Left lung (tissue), 10 donors: ENCODE data around the gene ZNF827. TPM values are rescaled to one million over a fixed set of nuclear protein-coding genes. Genes with fewer than 3 reads are reported as not detected.
A peak's percentile ranks its signal among the peaks of the same experiment; 100 is the strongest.

ENCODE experiments used
- ATAC-seq: fragments of 200-7000 bp; cut with Tn5 transposase; one replicate; pipeline ENCODE4 v1.9.1; 2020; ENCODE audit warnings: moderate library complexity
- DNase-seq, 4 donors: peaks; one replicate each; pipeline ENCODE4 v3.0.0-alpha.2; 2013 to 2020
- H3K27ac ChIP-seq, 2 donors: fragments of 200-600 bp; sonication (generic) in 1 of 2; one replicate each; pipeline versions ENCODE4 v1.5.0 to v1.8.0; 2020 to 2021
- H3K27me3 ChIP-seq, 2 donors: fragments of 200-600 bp; sonication (generic) in 1 of 2; one replicate each; pipeline versions ENCODE4 v1.5.0 to v1.8.0; 2020 to 2021
- H3K36me3 ChIP-seq, 2 donors: fragments of 200-600 bp; sonication (generic) in 1 of 2; one replicate each; pipeline versions ENCODE4 v1.5.0 to v1.8.0; 2020 to 2021
- H3K4me1 ChIP-seq, 2 donors: fragments of 200-600 bp; one replicate each; pipeline ENCODE4 v1.8.0; 2021
- H3K4me3 ChIP-seq, 2 donors: fragments of 200-600 bp; sonication (generic) in 1 of 2; one replicate each; pipeline versions ENCODE4 v1.5.0 to v1.8.0; 2020 to 2021; ENCODE audit warnings: mild to moderate bottlenecking in 1 of 2
- H3K9me3 ChIP-seq, 2 donors: fragments of 200-600 bp; sonication (generic) in 1 of 2; one replicate each; pipeline versions ENCODE4 v1.5.0 to v1.8.0; 2020 to 2021
- CTCF ChIP-seq, 2 donors: fragments of 200-600 bp; sonication (generic) in 1 of 2; IDR thresholded peaks; one replicate each; pipeline versions ENCODE4 v1.5.0 to v1.8.0; 2021; ENCODE audit warnings: antibody characterized with exemption in 2 of 2
- intact Hi-C, 2 donors: fragments of 100-400 bp; cut with DNase I; formaldehyde crosslinking; loops; one replicate each; pipeline versions ENCODE4 v1.11.2 to v1.14.2; 2022
- polyA plus RNA-seq, 6 donors: library from polyadenylated mRNA; unstranded; fragments of 120-200 nt; gene quantifications; one replicate each; pipeline ENCODE4 v1.2.1, GENCODE V29; 2013; ENCODE audit not compliant: insufficient read length in 6 of 6
- total RNA-seq, 2 donors: library from RNA; stranded (reverse); fragmentation: NEBNext Ultra II Directional; extraction: Animal tissue kit (Norgen Biotek cat#: 25700); gene quantifications; one replicate each; pipeline ENCODE4 v1.2.1, GENCODE V29; 2021
- donor health status: DM: no; HTN: yes; CAD: no.
- donor health status: DM: no; HTN: no; CAD: no.

Gene ZNF827
- total and polyA plus RNA-seq, 8 donors: 9.2 to 35.7 (median 32.7) TPM

- Histone ChIP-seq H3K27me3 (no peaks in the 10 kb centered on the region), H3K4me1 (peaks cover 0 to 11% of the 10 kb centered on the region in 2 donors), H3K4me3 (no peak overlapping the region), H3K27ac (no peak overlapping the region), H3K36me3 (no peaks in the 10 kb centered on the region), H3K9me3 (no peaks in the 10 kb centered on the region)
- TF ChIP-seq CTCF (IDR thresholded peaks at IDR 0.05): no peak
- peak; percentile 48 for ATAC-seq
- no peak for DNase-seq
- intact Hi-C loops: no loop called here
Measured at GRCh38 chr4:145830699-145831098, 107.9 kb downstream of the ZNF827 start.

- H3K36me3 ChIP-seq: peaks cover 0 to 4% of the 10 kb centered on the region in 2 donors
- H3K9me3 ChIP-seq: no peaks in the 10 kb centered on the region
- H3K27ac ChIP-seq: no peak overlapping the region
- intact Hi-C loops: no loop called here
- H3K4me3 ChIP-seq: no peak overlapping the region
- H3K4me1 ChIP-seq: peaks cover 0 to 11% of the 10 kb centered on the region in 2 donors
- H3K27me3 ChIP-seq: no peaks in the 10 kb centered on the region
- no peak for TF ChIP-seq CTCF (IDR thresholded peaks at IDR 0.05)
- DNase-seq (no peak), ATAC-seq (no peak)
Measured at GRCh38 chr4:145829629-145830395, 108.8 kb downstream of the ZNF827 start.

GRCh38 chr4:145828802-145829485 is 109.7 kb downstream of the ZNF827 start:
- Histone ChIP-seq H3K27ac (no peak overlapping the region), H3K36me3 (peaks cover 0 to 4% of the 10 kb centered on the region in 2 donors), H3K4me3 (no peak overlapping the region), H3K27me3 (no peaks in the 10 kb centered on the region), H3K9me3 (no peaks in the 10 kb centered on the region), H3K4me1 (peaks cover 0 to 11% of the 10 kb centered on the region in 2 donors)
- DNase-seq (no peak), ATAC-seq (no peak)
- TF ChIP-seq CTCF (IDR thresholded peaks at IDR 0.05): no peak
- intact Hi-C loops: no loop called here

GRCh38 chr4:145827885-145828284 is 110.7 kb downstream of the ZNF827 start:
- Histone ChIP-seq H3K27ac (no peak overlapping the region), H3K36me3 (peaks cover 0 to 4% of the 10 kb centered on the region in 2 donors), H3K4me3 (no peak overlapping the region), H3K4me1 (peaks cover 0 to 11% of the 10 kb centered on the region in 2 donors), H3K9me3 (no peaks in the 10 kb centered on the region), H3K27me3 (no peaks in the 10 kb centered on the region)
- no peak for ATAC-seq
- no peak for TF ChIP-seq CTCF (IDR thresholded peaks at IDR 0.05)
- intact Hi-C loops: no loop called here
- no peak for DNase-seq

- Histone ChIP-seq H3K36me3 (peaks cover 0 to 4% of the 10 kb centered on the region in 2 donors), H3K4me3 (no peak overlapping the region), H3K9me3 (no peaks in the 10 kb centered on the region), H3K27ac (no peak overlapping the region), H3K4me1 (peaks cover 0 to 3% of the 10 kb centered on the region in 2 donors), H3K27me3 (no peaks in the 10 kb centered on the region)
- ATAC-seq (no peak), DNase-seq (no peak)
- no peak for TF ChIP-seq CTCF (IDR thresholded peaks at IDR 0.05)
- intact Hi-C loops: no loop called here
Measured at GRCh38 chr4:145825255-145825654, 113.4 kb downstream of the ZNF827 start.
